ENCODE measurements around the gene RGS12. TPM values are rescaled to one million over a fixed set of nuclear protein-coding genes. Genes with fewer than 3 reads are reported as not detected.

The RGS12 gene
- total RNA-seq, 1 experiment from 2014 or later: 16.9 TPM

DNA sequence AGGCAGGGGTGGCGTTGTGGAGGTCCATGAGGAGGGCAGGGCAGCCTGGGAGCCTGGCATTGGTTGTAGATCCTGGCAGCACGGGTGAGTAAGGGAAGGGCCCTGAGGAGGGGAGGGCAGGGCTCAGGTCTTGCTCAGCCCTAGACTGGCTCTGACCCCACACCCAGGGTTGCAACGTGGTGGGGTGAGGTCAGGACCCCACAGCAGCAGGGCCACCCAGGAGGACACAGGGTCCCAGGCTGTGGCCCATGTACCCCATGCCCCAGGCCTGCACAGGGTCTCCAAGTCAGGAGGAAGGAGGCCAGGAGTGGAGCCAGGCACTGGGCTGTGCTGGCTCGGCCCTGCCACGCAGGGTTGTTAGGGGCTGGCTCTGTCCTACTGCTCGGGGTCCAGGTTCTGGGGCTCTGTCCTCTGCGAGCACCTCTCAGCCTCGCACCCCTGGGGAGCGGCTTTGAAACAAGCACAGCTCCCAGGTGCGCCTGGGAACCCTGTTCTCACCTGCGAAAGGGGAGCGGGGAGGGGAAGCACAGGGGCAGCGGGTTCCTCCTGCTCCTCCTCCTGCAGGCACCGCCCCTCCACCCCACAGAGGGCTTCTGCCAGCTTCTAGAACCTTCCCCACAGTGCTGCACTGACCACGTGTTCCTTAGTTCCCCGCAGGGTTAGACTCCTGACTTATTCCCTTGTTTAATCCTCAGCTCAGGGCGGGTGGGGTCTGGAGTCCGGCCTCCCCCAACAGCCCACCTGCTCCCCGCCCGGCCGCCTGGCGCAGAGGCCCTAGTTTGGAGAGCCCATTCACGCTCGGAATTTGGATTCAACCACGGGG is 23.5 kb upstream of the RGS12 start:
- Histone ChIP-seq H4K8ac (replicated peaks; ENCODE audit: insufficient read length, low read depth, low read length) (no peak overlapping the region), H2BK5ac (ENCODE audit: insufficient read length, low read length) (no peak overlapping the region), H3K27me3 (ENCODE audit: insufficient read depth, low read length) (no peaks in the 10 kb centered on the region), H4K91ac (ENCODE audit: insufficient read length, low read depth, low read length) (no peak overlapping the region), H3K4me1 (ENCODE audit: insufficient read depth, low read length) (no peaks in the 10 kb centered on the region), H3K23me2 (ENCODE audit: insufficient read length, low read depth, low read length, poor library complexity, severe bottlenecking) (no peaks in the 10 kb centered on the region), H2BK20ac (ENCODE audit: low read depth, low read length, poor library complexity, severe bottlenecking) (no peak overlapping the region), H2BK15ac (ENCODE audit: low read depth, low read length) (no peak overlapping the region), H3K9me3 (ENCODE audit: control insufficient read depth, low read depth, low read length) (no peaks in the 10 kb centered on the region), H3T11ph (ENCODE audit: low read length) (no peak overlapping the region), H3K79me2 (ENCODE audit: insufficient read depth, low read length) (no peaks in the 10 kb centered on the region), H3K56ac (ENCODE audit: insufficient read length, low read depth, low read length) (no peak overlapping the region), H3K9ac (ENCODE audit: extremely low read depth, insufficient read length, low read length) (no peak overlapping the region), H3K4ac (ENCODE audit: low read depth, low read length) (no peak overlapping the region), H3K14ac (ENCODE audit: insufficient read depth, low read length) (no peak overlapping the region), H2BK12ac (ENCODE audit: insufficient read length, low read depth, low read length) (no peak overlapping the region), H3K18ac (ENCODE audit: insufficient read length, low read depth, low read length) (no peak overlapping the region), H2AFZ (ENCODE audit: low read length) (no peak overlapping the region), H3K27ac (ENCODE audit: insufficient read length, low read depth, low read length) (no peak overlapping the region), H4K5ac (ENCODE audit: insufficient read length, low read depth, low read length) (no peak overlapping the region), H2AK5ac (ENCODE audit: insufficient read length, low read length) (no peak overlapping the region), H3K23ac (ENCODE audit: insufficient read length, low read depth, low read length) (no peak overlapping the region), H3K4me2 (ENCODE audit: insufficient read depth, insufficient read length, low read length) (no peak overlapping the region), H2BK120ac (ENCODE audit: low read depth, low read length, poor library complexity, severe bottlenecking) (no peak overlapping the region), H4K20me1 (ENCODE audit: control insufficient read depth, insufficient read depth, insufficient read length) (no peaks in the 10 kb centered on the region), H3K79me1 (ENCODE audit: insufficient read depth, low read depth, low read length, poor library complexity, severe bottlenecking) (no peaks in the 10 kb centered on the region)
- TF ChIP-seq, protein P1, sequence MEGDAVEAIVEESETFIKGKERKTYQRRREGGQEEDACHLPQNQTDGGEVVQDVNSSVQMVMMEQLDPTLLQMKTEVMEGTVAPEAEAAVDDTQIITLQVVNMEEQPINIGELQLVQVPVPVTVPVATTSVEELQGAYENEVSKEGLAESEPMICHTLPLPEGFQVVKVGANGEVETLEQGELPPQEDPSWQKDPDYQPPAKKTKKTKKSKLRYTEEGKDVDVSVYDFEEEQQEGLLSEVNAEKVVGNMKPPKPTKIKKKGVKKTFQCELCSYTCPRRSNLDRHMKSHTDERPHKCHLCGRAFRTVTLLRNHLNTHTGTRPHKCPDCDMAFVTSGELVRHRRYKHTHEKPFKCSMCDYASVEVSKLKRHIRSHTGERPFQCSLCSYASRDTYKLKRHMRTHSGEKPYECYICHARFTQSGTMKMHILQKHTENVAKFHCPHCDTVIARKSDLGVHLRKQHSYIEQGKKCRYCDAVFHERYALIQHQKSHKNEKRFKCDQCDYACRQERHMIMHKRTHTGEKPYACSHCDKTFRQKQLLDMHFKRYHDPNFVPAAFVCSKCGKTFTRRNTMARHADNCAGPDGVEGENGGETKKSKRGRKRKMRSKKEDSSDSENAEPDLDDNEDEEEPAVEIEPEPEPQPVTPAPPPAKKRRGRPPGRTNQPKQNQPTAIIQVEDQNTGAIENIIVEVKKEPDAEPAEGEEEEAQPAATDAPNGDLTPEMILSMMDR (conservative IDR thresholded peaks at IDR 0.05): no peak
- Mint-ChIP-seq H3K27ac (no peak overlapping the region), H3K9me3 (no peaks in the 10 kb centered on the region), H3K4me3 (no peak overlapping the region), H3K4me1 (peaks cover 4 to 14% of the 10 kb centered on the region in 2 experiments; a peak in 3 of 4 replicates), H3K36me3 (ENCODE audit: insufficient read depth in 1 of 3, low read depth in 3 of 3) (no peaks in the 10 kb centered on the region), H3K27me3 (ENCODE audit: low read depth) (peaks cover 10% of the 10 kb centered on the region)
- DNase-seq: no peak
- WGBS (ENCODE audit: extremely low coverage, insufficient read length, low lambda C conversion rate): no CpG with 5 or more reads among the region's 25 CpGs

Data from H9 (cell line).